B cell (primary cell): ENCODE data around the gene SPAM1.

Experiments used
- CTCF ChIP-seq: fragments of 200-600 bp; IDR thresholded peaks from one replicate; pipeline ENCODE4 v1.8.0; 2022; ENCODE audit warnings: antibody characterized with exemption, mild to moderate bottlenecking
- EZH2 ChIP-seq: IDR thresholded peaks from 2 replicates; pipeline ENCODE4 v1.6.1; 2012; ENCODE audit warnings: borderline replicate concordance, low read depth, mild to moderate bottlenecking, moderate library complexity, low read length; ENCODE audit not compliant: insufficient read depth, poor library complexity, severe bottlenecking

DNA sequence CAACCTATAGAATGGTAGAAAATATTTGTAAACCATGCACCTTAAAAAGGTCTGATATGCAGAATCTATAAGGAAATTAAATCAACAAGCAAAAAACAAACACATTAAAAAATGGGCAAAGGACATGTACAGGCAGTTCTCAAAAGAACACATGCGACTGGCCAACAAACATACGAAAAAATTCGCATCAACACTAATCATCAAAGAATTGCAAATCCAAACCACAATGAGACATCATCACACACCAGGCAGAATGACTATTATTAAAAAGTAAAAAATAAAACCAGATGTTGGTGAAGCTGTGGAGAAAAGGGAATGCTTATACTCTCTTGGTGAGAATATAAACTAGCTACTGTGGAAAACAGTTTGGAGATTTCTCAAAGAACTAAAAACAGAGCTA is 74.7 kb downstream of the SPAM1 start:
- no peak for TF ChIP-seq CTCF
- no peak for TF ChIP-seq EZH2
